Coronary artery (tissue), 2 donors: ENCODE data around the gene ZNF134.

Experiments
- DNase-seq: peaks from one replicate; pipeline ENCODE4 v3.0.0-alpha.2; 2017; ENCODE audit warnings: low spot score
- H3K27ac ChIP-seq, 2 donors: fragments of 200-600 bp; sonication (generic); one replicate each; pipeline ENCODE4 v1.5.1; 2016 to 2019
- H3K4me3 ChIP-seq: fragments of 200-600 bp; sonication (generic); 2 replicates; pipeline ENCODE4 v1.5.1; 2016; ENCODE audit warnings: mild to moderate bottlenecking, moderate library complexity
- TF ChIP-seq, protein P1 (sequence below): fragments of 200-600 bp; sonication (generic); IDR thresholded peaks from one replicate; pipeline ENCODE4 v1.5.1; 2019; ENCODE audit warnings: antibody characterized with exemption

ZNF134 gene

DNA sequence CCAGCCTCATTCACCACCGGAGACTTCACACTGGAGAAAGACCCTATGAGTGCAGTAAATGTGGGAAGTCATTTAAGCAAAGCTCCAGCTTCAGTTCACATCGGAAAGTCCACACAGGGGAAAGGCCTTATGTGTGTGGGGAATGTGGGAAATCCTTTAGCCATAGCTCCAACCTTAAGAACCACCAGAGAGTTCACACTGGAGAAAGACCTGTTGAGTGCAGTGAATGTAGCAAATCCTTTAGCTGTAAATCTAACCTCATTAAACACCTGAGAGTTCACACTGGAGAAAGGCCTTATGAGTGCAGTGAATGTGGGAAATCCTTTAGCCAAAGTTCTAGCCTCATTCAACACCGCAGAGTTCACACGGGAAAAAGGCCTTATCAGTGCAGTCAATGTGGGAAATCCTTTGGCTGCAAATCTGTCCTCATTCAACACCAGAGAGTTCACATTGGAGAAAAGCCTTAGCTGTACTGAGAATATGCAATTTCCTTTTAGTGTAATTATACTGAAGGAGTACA is 27.7 kb downstream of the ZNF134 start:
- no peak for DNase-seq
- TF ChIP-seq, protein P1, sequence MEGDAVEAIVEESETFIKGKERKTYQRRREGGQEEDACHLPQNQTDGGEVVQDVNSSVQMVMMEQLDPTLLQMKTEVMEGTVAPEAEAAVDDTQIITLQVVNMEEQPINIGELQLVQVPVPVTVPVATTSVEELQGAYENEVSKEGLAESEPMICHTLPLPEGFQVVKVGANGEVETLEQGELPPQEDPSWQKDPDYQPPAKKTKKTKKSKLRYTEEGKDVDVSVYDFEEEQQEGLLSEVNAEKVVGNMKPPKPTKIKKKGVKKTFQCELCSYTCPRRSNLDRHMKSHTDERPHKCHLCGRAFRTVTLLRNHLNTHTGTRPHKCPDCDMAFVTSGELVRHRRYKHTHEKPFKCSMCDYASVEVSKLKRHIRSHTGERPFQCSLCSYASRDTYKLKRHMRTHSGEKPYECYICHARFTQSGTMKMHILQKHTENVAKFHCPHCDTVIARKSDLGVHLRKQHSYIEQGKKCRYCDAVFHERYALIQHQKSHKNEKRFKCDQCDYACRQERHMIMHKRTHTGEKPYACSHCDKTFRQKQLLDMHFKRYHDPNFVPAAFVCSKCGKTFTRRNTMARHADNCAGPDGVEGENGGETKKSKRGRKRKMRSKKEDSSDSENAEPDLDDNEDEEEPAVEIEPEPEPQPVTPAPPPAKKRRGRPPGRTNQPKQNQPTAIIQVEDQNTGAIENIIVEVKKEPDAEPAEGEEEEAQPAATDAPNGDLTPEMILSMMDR = no peak
- peak overlapping the region; percentile 39 for H3K4me3 ChIP-seq
- H3K27ac ChIP-seq = no peak overlapping the region

DNA sequence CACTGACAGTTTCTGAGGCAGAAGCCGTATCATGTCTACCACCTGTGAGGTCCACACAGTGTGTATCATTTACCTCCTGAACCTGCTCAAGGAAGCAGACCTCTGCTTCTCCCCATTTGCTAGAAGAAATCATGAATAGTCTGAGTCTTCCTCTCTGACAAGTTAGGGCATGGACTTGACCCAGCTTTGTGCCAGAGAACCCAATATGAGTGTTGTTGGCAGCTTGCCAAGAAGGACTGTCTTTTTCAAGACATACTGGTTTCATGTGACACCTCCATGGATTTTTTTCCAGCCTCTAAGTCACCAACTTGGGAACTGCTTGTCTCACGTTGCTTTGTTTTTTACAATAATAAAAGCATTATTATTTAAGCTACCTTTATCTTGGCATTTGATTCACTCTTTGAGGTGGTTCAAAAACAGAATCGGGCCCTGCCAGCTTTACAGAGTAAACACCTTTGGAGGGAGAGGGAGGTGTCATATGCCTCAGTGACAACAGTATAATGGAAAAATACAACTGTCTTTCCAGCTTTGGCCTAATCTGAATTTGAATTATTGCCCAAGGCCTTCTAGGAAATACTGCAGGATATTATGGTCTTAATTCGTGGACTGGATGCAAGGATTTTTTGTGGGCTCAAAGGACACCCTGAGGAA is 28.5 kb downstream of the ZNF134 start:
- TF ChIP-seq, protein P1 = no peak
- peak overlapping the region; percentile 39 for H3K4me3 ChIP-seq
- no peak for DNase-seq
- no peak overlapping the region for H3K27ac ChIP-seq

DNA sequence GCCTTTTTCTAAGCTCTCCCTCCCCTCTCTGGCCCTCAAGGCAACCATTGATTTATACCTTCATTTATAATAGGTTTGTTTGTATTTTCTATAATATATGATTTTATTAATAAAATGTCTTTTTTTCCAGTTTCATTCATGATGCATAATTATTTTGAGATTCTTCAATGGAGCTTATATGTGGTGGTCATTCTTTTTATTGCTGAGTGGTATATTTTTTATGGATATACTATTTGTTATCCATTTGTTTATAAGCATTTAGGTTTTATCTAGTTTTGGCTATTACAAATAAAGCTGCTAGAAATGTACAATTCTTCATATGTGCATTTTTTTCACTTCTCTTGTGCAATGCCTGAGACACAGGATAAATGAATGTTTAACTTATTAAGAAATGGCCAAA is 29.7 kb downstream of the ZNF134 start:
- H3K27ac ChIP-seq = no peak overlapping the region
- H3K4me3 ChIP-seq = no peak overlapping the region
- TF ChIP-seq, protein P1 = no peak
- no peak for DNase-seq

DNA sequence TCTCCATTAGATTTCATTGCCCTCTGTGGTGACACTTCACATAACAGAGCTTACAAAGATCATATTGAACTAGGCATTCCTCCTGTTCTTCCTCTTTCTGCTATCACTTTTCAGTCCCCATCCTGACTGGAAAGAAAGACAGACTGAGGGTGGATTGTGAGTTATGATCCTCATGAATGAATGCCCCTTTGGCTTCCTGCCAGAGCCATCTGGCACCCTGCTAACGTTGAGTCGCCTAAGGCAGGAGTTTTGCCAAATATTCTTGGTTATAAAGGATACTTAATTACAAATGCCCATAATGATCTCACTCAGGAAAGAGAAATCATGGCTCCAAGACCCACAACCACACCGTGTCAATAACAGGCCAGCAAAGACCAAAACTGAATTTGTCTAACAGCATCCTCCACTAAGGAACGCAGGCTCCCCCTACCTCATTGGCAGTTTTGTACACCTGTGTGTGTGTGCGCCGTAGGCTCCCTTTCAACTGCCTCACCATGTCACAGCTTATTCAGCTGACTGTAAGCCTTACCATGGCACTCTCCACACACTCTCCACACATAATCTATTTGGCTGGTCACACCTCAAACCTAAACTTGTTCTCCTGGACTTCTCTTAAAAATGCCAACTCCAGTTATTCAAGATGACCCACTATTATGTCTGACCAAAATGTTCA is 34.4 kb downstream of the ZNF134 start:
- DNase-seq = no peak
- TF ChIP-seq, protein P1 = no peak
- Histone ChIP-seq H3K27ac (no peak overlapping the region), H3K4me3 (no peak overlapping the region)

DNA sequence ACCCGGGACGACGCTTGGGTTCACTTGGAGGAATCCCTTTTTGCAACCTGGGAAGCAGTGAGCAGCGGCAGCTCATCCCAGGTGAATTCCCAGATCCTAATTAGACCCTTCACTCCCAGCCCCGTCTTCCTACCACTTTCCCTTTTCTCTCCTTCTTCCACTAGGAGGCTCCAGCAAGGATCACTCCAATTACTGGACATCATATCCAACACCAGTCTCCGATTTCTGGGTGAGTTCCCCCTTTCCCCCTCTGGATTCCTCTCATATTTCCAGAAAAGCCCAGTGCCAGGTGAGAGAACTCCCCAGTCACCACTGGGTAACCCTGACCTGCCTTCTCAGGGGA is 37.6 kb downstream of the ZNF134 start:
- TF ChIP-seq, protein P1 = no peak
- no peak for DNase-seq
- H3K27ac ChIP-seq = no peak overlapping the region
- H3K4me3 ChIP-seq = no peak overlapping the region

DNA sequence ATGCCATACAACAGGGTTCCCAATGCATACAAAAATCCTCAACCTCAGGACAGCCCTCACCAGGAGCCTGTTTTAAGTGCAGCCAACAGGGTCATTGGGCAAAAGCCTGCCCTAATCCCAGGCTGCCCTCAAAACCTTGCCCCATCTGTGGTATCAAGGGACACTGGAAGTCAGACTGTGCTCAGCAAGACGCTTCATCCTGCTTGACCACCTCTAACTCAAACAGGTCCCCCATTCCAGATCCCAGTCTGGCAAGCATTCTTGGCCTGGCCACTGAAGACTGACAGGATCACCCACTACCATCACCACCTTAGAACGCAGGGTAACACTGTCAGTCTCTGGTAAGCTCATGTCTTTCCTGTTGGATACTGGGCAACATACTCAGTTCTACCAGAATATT is 39.6 kb downstream of the ZNF134 start:
- no peak overlapping the region for H3K4me3 ChIP-seq
- TF ChIP-seq, protein P1 = no peak
- no peak for DNase-seq
- H3K27ac ChIP-seq = no peak overlapping the region

DNA sequence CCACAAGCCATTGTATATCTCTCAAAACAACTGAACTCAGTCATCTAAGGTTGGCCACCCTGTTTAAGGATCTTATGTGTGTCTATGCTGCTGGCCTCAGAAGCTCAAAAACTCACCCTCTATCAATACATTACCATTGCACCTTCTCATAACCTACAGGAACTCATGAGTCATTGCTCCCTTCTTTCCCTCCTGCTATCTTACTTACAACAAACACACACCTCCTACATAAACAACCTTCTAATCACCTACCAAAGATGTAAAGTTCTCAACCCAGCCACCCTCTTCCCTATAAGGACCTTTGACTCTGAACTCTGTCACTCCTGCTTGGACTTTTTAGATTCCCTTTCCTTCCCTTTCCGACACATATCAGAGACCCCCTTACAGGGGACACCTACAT is 41.4 kb downstream of the ZNF134 start:
- no peak overlapping the region for H3K27ac ChIP-seq
- TF ChIP-seq, protein P1 = no peak
- DNase-seq = no peak
- H3K4me3 ChIP-seq = no peak overlapping the region
